Activated B cell treated with CpG ODN at 0.5 μM for 24 hours (primary cell): ENCODE data around the gene TBC1D1. TPM values are rescaled to one million over a fixed set of nuclear protein-coding genes. Genes with fewer than 3 reads are reported as not detected.
A peak's percentile ranks its signal among the peaks of the same experiment; 100 is the strongest.

ENCODE experiments used
- ATAC-seq: fragments of 200-7000 bp; cut with Tn5 transposase; one replicate; pipeline ENCODE4 v1.10.0; 2021; ENCODE audit warnings: low read depth, mild to moderate bottlenecking, moderate library complexity
- CTCF ChIA-PET: fragments of 350-600 bp; sonication (Branson Sonifier 250); formaldehyde crosslinking; loops from one replicate; lab custom pipeline; 2021; ENCODE audit warnings: antibody characterized with exemption; lab: Charles Lee
- POLR2A ChIA-PET: fragments of 350-600 bp; sonication (Branson Sonifier 250); formaldehyde crosslinking; loops from one replicate; lab custom pipeline; 2021; ENCODE audit warnings: antibody characterized with exemption; lab: Charles Lee
- DNase-seq: peaks from one replicate; pipeline ENCODE4 v3.0.0; 2022
- H3K27ac Mint-ChIP-seq: one replicate; pipeline ENCODE4 v1.8.0; 2020; ENCODE audit warnings: mixed read lengths
- H3K27me3 Mint-ChIP-seq: one replicate; pipeline ENCODE4 v1.8.0; 2021; ENCODE audit warnings: mixed read lengths
- H3K36me3 Mint-ChIP-seq: one replicate; pipeline ENCODE4 v1.8.0; 2021; ENCODE audit warnings: low read depth, mixed read lengths
- H3K4me1 Mint-ChIP-seq: one replicate; pipeline ENCODE4 v1.8.0; 2021; ENCODE audit warnings: mixed read lengths
- H3K4me3 Mint-ChIP-seq: one replicate; pipeline ENCODE4 v1.8.0; 2020; ENCODE audit warnings: mild to moderate bottlenecking, mixed read lengths
- H3K9me3 Mint-ChIP-seq: one replicate; pipeline ENCODE4 v1.8.0; 2020; ENCODE audit warnings: mixed read lengths
- CTCF ChIP-seq: fragments of 200-600 bp; IDR thresholded peaks from one replicate; pipeline ENCODE4 v1.8.0; 2022; ENCODE audit warnings: antibody characterized with exemption, mild to moderate bottlenecking
- intact Hi-C: fragments of 100-400 bp; cut with micrococcal nuclease; formaldehyde crosslinking; loops from one replicate; pipeline ENCODE4 v1.15.1; 2024
- total RNA-seq: library from RNA; stranded (reverse); gene quantifications from 2 replicates; pipeline ENCODE4 v1.2.3, GENCODE V29; 2022

Gene TBC1D1
- total RNA-seq, 1 donor from 2014 or later, result 84.8 TPM

- H3K4me3 Mint-ChIP-seq, result peak overlapping the region; percentile 8
- H3K9me3 Mint-ChIP-seq, result no peaks in the 10 kb centered on the region
- peaks cover 44% of the 10 kb centered on the region for H3K4me1 Mint-ChIP-seq
- intact Hi-C loops, result loop anchor here (2.0 to 5.0 kb wide), 2 partner anchors 21 to 600 kb away; no protein-coding TSS in a partner anchor
- ChIA-PET CTCF (interaction anchor here (1.2 to 2.2 kb wide), 2 partner anchors 47 to 627 kb away, joined by 3 to 9 read pairs; no protein-coding TSS in a partner anchor), POLR2A (interaction anchor here (0.7 kb wide), 1 partner anchor 650 kb away, joined by 4 read pairs; no protein-coding TSS in a partner anchor)
- H3K36me3 Mint-ChIP-seq, result peaks cover 78% of the 10 kb centered on the region
- H3K27me3 Mint-ChIP-seq, result no peaks in the 10 kb centered on the region
- peak overlapping the region; percentile 78 for H3K27ac Mint-ChIP-seq
- no peak for TF ChIP-seq CTCF
- ATAC-seq, result peak; percentile 74
- DNase-seq, result no peak
These were observed 241.3 kb downstream of the TBC1D1 start for GRCh38 chr4:38132107-38132673.

- Mint-ChIP-seq H3K4me1 (peaks cover 40% of the 10 kb centered on the region), H3K27me3 (no peaks in the 10 kb centered on the region), H3K9me3 (no peaks in the 10 kb centered on the region), H3K36me3 (peaks cover 79% of the 10 kb centered on the region), H3K4me3 (no peak overlapping the region), H3K27ac (peak overlapping the region; percentile 4)
- ChIA-PET POLR2A (interaction anchor here (0.6 kb wide), 1 partner anchor 152 kb away, joined by 3 read pairs; no protein-coding TSS in a partner anchor), CTCF (interaction anchor here (1.2 to 2.2 kb wide), 2 partner anchors 46 to 626 kb away, joined by 3 to 9 read pairs; no protein-coding TSS in a partner anchor)
- intact Hi-C loops, result loop anchor here (2.0 to 5.0 kb wide), 2 partner anchors 20 to 599 kb away; no protein-coding TSS in a partner anchor
- no peak for DNase-seq
- TF ChIP-seq CTCF, result no peak
- ATAC-seq, result no peak
These were observed 242.2 kb downstream of the TBC1D1 start for GRCh38 chr4:38132843-38133662.

GRCh38 chr4:38133711-38134480 is 243.0 kb downstream of the TBC1D1 start:
- intact Hi-C loops, result loop anchor here (2.0 to 5.0 kb wide), 2 partner anchors 19 to 598 kb away; no protein-coding TSS in a partner anchor
- Mint-ChIP-seq H3K36me3 (peaks cover 79% of the 10 kb centered on the region), H3K9me3 (no peaks in the 10 kb centered on the region), H3K27me3 (no peaks in the 10 kb centered on the region), H3K4me1 (peaks cover 31% of the 10 kb centered on the region), H3K4me3 (no peak overlapping the region), H3K27ac (no peak overlapping the region)
- ChIA-PET POLR2A (no interaction called here), CTCF (interaction anchor here (1.0 to 2.2 kb wide), 2 partner anchors 46 to 689 kb away, joined by 3 to 9 read pairs; no protein-coding TSS in a partner anchor)
- TF ChIP-seq CTCF, result no peak
- ATAC-seq (no peak), DNase-seq (no peak)

- ChIA-PET POLR2A (no interaction called here), CTCF (interaction anchor here (0.7 kb wide), 1 partner anchor 540 kb away, joined by 3 read pairs; no protein-coding TSS in a partner anchor)
- Mint-ChIP-seq H3K9me3 (no peaks in the 10 kb centered on the region), H3K4me3 (no peak overlapping the region), H3K4me1 (peaks cover 25% of the 10 kb centered on the region), H3K36me3 (peaks cover 84% of the 10 kb centered on the region), H3K27me3 (no peaks in the 10 kb centered on the region), H3K27ac (no peak overlapping the region)
- no peak for DNase-seq
- intact Hi-C loops, result no loop called here
- ATAC-seq, result no peak
- no peak for TF ChIP-seq CTCF
These were observed 244.3 kb downstream of the TBC1D1 start for GRCh38 chr4:38135201-38135600.
